BJ (cell line): ENCODE measurements around the gene CDH23. TPM values are rescaled to one million over a fixed set of nuclear protein-coding genes. Genes with fewer than 3 reads are reported as not detected.

Source experiments
- CTCF ChIA-PET: fragments of 350-600 bp; formaldehyde crosslinking; extraction: SDS; loops from one replicate; lab custom pipeline; 2021; ENCODE audit warnings: antibody characterized with exemption, inconsistent platforms; lab: Yijun Ruan, JAX
- POLR2A ChIA-PET: fragments of 300-600 bp; sonication (Branson Sonifier 250); formaldehyde crosslinking; extraction: SDS; loops from one replicate; lab custom pipeline; 2021; ENCODE audit warnings: antibody characterized with exemption; lab: Charles Lee
- DNase-seq: peaks from one replicate; pipeline ENCODE4 v3.0.0-alpha.2; 2011; ENCODE audit warnings: low read depth
- H3K27me3 ChIP-seq: 2 replicates; pipeline ENCODE4 v1.6.0; 2011; ENCODE audit warnings: low read length; ENCODE audit not compliant: control insufficient read depth, insufficient read depth
- H3K36me3 ChIP-seq: 2 replicates; pipeline ENCODE4 v1.5.1; 2011; ENCODE audit warnings: low read length; ENCODE audit not compliant: control insufficient read depth, insufficient read depth
- H3K4me3 ChIP-seq: 2 replicates; pipeline ENCODE4 v1.5.1; 2011; ENCODE audit warnings: low read depth, mild to moderate bottlenecking, control low read depth, low read length
- polyA plus RNA-seq: library from polyadenylated mRNA; depleted of rRNA; stranded (reverse); fragments of >200 nt; gene quantifications from 2 replicates; pipeline ENCODE4 v1.2.3, GENCODE V29; 2011
- TF ChIP-seq, protein P1 (sequence below): IDR thresholded peaks from 2 replicates; pipeline ENCODE4 v1.5.1; 2011; ENCODE audit warnings: low read depth, mild to moderate bottlenecking, control low read depth, inconsistent platforms, low read length, moderate library complexity; ENCODE audit not compliant: insufficient read depth

Gene CDH23
- polyA plus RNA-seq, 1 experiment: 0.05 TPM

- no peak for DNase-seq
- H3K36me3 ChIP-seq: no peaks in the 10 kb centered on the region
- TF ChIP-seq, protein P1, sequence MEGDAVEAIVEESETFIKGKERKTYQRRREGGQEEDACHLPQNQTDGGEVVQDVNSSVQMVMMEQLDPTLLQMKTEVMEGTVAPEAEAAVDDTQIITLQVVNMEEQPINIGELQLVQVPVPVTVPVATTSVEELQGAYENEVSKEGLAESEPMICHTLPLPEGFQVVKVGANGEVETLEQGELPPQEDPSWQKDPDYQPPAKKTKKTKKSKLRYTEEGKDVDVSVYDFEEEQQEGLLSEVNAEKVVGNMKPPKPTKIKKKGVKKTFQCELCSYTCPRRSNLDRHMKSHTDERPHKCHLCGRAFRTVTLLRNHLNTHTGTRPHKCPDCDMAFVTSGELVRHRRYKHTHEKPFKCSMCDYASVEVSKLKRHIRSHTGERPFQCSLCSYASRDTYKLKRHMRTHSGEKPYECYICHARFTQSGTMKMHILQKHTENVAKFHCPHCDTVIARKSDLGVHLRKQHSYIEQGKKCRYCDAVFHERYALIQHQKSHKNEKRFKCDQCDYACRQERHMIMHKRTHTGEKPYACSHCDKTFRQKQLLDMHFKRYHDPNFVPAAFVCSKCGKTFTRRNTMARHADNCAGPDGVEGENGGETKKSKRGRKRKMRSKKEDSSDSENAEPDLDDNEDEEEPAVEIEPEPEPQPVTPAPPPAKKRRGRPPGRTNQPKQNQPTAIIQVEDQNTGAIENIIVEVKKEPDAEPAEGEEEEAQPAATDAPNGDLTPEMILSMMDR: no peak
- no peaks in the 10 kb centered on the region for H3K27me3 ChIP-seq
- CTCF ChIA-PET: interaction anchor here (0.6 to 3.7 kb wide), 6 partner anchors 9 to 177 kb away, joined by 3 to 18 read pairs (median 4); no protein-coding TSS in a partner anchor
- POLR2A ChIA-PET: no interaction called here
- H3K4me3 ChIP-seq: no peak overlapping the region
Observed at GRCh38 chr10:71719042-71719441, 322.3 kb downstream of the CDH23 start.

DNA sequence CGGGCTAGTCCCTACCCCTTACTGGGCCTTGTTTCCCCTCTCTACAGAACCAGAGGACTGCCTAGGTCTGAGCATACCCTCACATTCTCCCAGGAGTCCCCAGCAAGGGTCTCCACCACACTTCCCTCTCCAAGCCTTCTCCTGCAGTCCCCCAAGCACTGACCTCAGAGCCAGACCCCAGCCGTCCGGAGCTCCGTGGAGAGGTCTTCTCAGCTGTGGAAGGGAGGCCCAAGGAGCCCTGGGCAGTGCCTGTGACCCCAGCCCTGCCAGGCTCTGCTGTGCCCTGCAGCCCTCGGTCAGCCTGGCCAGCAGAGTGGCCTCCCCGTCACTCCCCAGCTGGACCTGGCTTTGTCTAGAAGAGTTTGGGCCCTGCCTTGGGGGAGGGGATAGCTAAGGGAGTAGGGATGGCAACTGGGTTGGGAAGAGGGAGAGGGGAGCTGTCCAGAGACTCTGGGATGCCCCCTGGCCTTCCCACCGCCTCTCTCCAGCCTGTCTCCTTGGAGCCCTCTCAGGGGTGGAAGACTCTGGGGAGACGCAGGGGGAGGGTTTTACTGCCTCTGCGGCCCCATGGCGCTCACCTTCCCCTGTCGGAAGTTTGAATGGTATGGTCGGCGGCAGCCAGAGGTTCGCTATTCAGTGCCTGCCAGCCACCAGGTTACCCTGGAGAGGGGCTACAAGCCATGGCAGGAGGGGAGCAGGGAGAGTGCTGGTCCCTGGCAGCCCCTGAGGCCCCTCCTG is 322.9 kb downstream of the CDH23 start, which contains the start of gene C10orf105:
TSS of gene C10orf105 (minus strand) at position 315 of the 738 bp plus-strand sequence. CDS start 3,441 bp downstream, outside the sequence.
- ChIA-PET POLR2A (no interaction called here), CTCF (interaction anchor here (0.8 to 3.7 kb wide), 5 partner anchors 9 to 177 kb away, joined by 3 to 18 read pairs (median 4); no protein-coding TSS in a partner anchor)
- TF ChIP-seq, protein P1: no peak
- no peaks in the 10 kb centered on the region for H3K36me3 ChIP-seq
- DNase-seq: no peak
- no peaks in the 10 kb centered on the region for H3K27me3 ChIP-seq
- no peak within 1 kb of the TSS for H3K4me3 ChIP-seq

GRCh38 chr10:71720288-71720687 is 323.6 kb downstream of the CDH23 start:
- TF ChIP-seq, protein P1: no peak
- DNase-seq: no peak
- Histone ChIP-seq H3K27me3 (no peaks in the 10 kb centered on the region), H3K36me3 (no peaks in the 10 kb centered on the region), H3K4me3 (no peak overlapping the region)
- ChIA-PET CTCF (interaction anchor here (1.2 to 3.7 kb wide), 4 partner anchors 12 to 176 kb away, joined by 3 to 18 read pairs (median 6); no protein-coding TSS in a partner anchor), POLR2A (no interaction called here)

DNA sequence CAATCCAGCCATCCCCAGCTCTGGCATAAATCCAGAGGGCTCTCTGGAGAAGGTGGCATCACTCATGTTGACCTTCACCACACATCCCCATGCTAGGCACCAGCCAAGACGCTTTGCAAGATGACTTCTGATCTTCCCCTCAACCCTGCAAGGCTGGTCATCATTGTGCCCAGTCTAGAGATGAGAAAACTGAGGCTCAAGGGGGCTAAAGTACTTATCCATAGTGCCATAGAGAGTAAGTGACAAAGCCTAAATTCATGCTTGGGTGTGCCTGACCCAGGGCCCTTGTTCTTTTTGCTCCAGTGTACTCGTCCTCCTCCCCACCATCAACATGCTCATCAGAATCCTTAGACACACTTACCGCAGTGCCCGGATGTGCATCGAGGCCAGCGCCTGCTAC is 324.6 kb downstream of the CDH23 start:
- H3K4me3 ChIP-seq: no peak overlapping the region
- H3K27me3 ChIP-seq: no peaks in the 10 kb centered on the region
- H3K36me3 ChIP-seq: no peaks in the 10 kb centered on the region
- TF ChIP-seq, protein P1: no peak
- CTCF ChIA-PET: interaction anchor here (1.0 to 3.1 kb wide), 2 partner anchors 11 to 13 kb away, joined by 3 to 8 read pairs; no protein-coding TSS in a partner anchor
- POLR2A ChIA-PET: no interaction called here
- no peak for DNase-seq

DNA sequence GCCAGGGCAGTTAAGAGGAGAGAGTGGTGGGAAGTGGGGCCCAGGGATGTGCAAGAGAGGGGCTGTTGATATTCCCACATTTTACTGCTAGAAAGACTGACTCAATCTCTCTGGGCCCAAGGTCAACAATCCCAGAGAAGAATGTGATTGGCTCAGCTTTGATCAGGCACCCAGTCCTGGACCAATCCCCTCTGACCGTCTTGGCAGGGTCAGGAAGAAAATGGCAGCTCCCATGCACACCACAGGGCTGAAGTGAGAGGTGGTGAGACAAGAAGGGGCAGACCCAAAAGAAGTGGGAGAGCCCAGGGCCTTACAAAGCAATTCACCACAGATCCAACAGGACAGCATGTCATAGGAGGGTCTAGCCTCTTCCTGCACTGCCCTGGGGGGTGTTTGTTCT is 326.1 kb downstream of the CDH23 start:
- no peak overlapping the region for H3K4me3 ChIP-seq
- ChIA-PET CTCF (interaction anchor here (0.6 kb wide), 1 partner anchor 51 kb away, joined by 3 read pairs; no protein-coding TSS in a partner anchor), POLR2A (no interaction called here)
- H3K27me3 ChIP-seq: no peaks in the 10 kb centered on the region
- no peaks in the 10 kb centered on the region for H3K36me3 ChIP-seq
- TF ChIP-seq, protein P1: no peak
- no peak for DNase-seq
